Endodermal cell (in vitro differentiated cells): ENCODE data around the gene RADX. TPM values are rescaled to one million over a fixed set of nuclear protein-coding genes. Genes with fewer than 3 reads are reported as not detected.

Source experiments
- DNase-seq: peaks from one replicate; pipeline ENCODE4 v3.0.0-alpha.2; 2017
- H3K27ac ChIP-seq: 2 replicates; pipeline ENCODE4 v1.5.1; 2013; ENCODE audit warnings: mild to moderate bottlenecking, low read depth, low read length, moderate library complexity
- H3K27me3 ChIP-seq: 2 replicates; pipeline ENCODE4 v1.6.1; 2013; ENCODE audit warnings: mild to moderate bottlenecking, low read length, moderate library complexity; ENCODE audit not compliant: insufficient read depth, control insufficient read depth, poor library complexity, severe bottlenecking
- H3K36me3 ChIP-seq: 2 replicates; pipeline ENCODE4 v1.7.0; 2013; ENCODE audit warnings: mild to moderate bottlenecking, low read length, moderate library complexity; ENCODE audit not compliant: control insufficient read depth, insufficient read depth
- H3K4me1 ChIP-seq: one replicate; pipeline ENCODE4 v1.7.0; 2013; ENCODE audit warnings: low read length; ENCODE audit not compliant: control insufficient read depth, insufficient read depth
- H3K4me3 ChIP-seq: 2 replicates; pipeline ENCODE4 v1.5.1; 2013; ENCODE audit warnings: mild to moderate bottlenecking, low read length, moderate library complexity
- H3K9ac ChIP-seq: 2 replicates; pipeline ENCODE4 v1.6.1; 2013; ENCODE audit warnings: mild to moderate bottlenecking, low read length, moderate library complexity; ENCODE audit not compliant: poor library complexity, severe bottlenecking; ENCODE audit errors: extremely low read depth
- H3K9me3 ChIP-seq: 2 replicates; pipeline ENCODE4 v1.6.1; 2013; ENCODE audit warnings: mild to moderate bottlenecking, low read length, moderate library complexity; ENCODE audit not compliant: control insufficient read depth
- H3K27ac Mint-ChIP-seq: 2 replicates; pipeline ENCODE4 v1.8.0; 2020; ENCODE audit warnings: mixed read lengths
- H3K27me3 Mint-ChIP-seq: 2 replicates; pipeline ENCODE4 v1.8.0; 2021; ENCODE audit warnings: mild to moderate bottlenecking, mixed read lengths; ENCODE audit not compliant: insufficient read depth
- H3K36me3 Mint-ChIP-seq: 2 replicates; pipeline ENCODE4 v1.8.0; 2020; ENCODE audit warnings: low read depth, mixed read lengths
- H3K4me1 Mint-ChIP-seq: 2 replicates; pipeline ENCODE4 v1.8.0; 2020; ENCODE audit warnings: mixed read lengths
- H3K4me3 Mint-ChIP-seq: 2 replicates; pipeline ENCODE4 v1.8.0; 2020; ENCODE audit warnings: mild to moderate bottlenecking, moderate library complexity, mixed read lengths
- H3K9me3 Mint-ChIP-seq: 2 replicates; pipeline ENCODE4 v1.8.0; 2020; ENCODE audit warnings: mild to moderate bottlenecking, mixed read lengths
- whole genome bisulfite sequencing, 2 experiments: methylation state at CpG; one replicate each; pipeline versions ENCODE4 v1.1.5 to v1.1.7; 2013; ENCODE audit warnings: missing lambda C conversion rate in 2 of 2, mixed read lengths in 1 of 2; ENCODE audit not compliant: insufficient coverage in 1 of 2, insufficient read length in 1 of 2; 5-methylcytosine and 5-hydroxymethylcytosine counted together
- long read RNA-seq, 4 experiments: library from polyadenylated mRNA in 2 of 4; library from RNA in 1 of 4; library from capped mRNA in 1 of 4; stranded (forward) in 3 of 4; unstranded in 1 of 4; transcript quantifications; one replicate each; pipeline ENCODE4 v2.0.0, GENCODE V29; 2020 to 2021; ENCODE audit warnings: inconsistent platforms in 1 of 4
- polyA plus RNA-seq, 2 experiments: library from polyadenylated mRNA; stranded (reverse); fragments of 50-300 nt; gene quantifications; one replicate each; pipeline ENCODE4 v1.2.3, GENCODE V29; 2013
- total RNA-seq, 2 donors: library from RNA; stranded (reverse); fragmentation: NEBNext Ultra II Directional in 1 of 2; extraction: Animal tissue kit (Norgen Biotek cat#: 25700) in 1 of 2; gene quantifications; 2 replicates in 1 of 2; 3 replicates in 1 of 2; pipeline ENCODE4 v1.2.1, GENCODE V29; 2021
- TF ChIP-seq, protein P1 (sequence below): fragments of 200-600 bp; sonication (generic); conservative IDR thresholded peaks from 2 replicates; pipeline ENCODE4 v1.5.0; 2021; ENCODE audit warnings: antibody characterized with exemption, mild to moderate bottlenecking

RADX gene, protein sequence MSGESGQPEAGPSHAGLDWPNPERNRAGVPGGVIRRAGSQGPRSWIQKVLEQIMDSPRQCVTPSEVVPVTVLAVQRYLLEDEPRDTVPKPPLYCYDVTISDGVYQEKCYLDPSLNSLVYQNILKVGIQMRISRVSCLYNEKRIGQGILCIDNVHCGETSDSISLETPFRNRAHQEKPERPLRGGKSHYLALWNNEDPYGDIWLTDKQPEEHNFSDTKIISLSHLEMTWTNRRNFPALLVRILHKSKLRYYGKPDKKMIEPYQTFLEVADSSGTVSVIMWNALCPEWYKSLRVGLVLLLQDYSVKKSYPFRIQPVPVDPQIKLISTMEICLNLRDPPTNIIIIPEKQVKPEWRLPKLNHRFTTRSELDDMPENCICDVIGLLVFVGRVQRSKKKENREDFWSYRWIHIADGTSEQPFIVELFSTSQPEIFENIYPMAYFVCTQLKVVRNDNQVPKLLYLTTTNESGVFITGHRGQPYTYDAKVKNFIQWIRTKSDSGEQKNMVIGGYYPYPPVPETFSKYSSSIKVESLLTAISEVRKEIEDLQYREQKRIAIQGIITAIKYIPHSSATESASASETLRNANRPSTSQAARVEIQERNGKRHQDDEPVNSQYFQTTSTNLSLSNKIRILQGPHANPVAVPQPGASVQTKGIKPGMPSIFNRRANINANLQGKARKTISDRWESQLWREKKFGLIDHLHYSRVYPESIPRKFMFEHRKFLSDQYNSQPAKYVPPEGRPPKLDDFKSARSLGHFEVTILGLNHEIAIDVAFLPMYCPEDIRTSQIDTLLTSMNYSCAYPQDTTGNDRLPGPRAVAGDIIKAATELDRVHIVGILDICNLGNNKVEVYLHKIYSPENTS
- 1 to 10 TPM in 1 of 2 donors, under 1 TPM in 1; 0.40 to 4.3 TPM for total RNA-seq
- polyA plus RNA-seq (2013, experiment 1 of 2): 12.9 TPM
- 12.5 TPM for polyA plus RNA-seq (2013, experiment 2 of 2)
- long read RNA-seq, experiment 1, partial matches to known transcripts: 1 of 1 reads
- long read RNA-seq, experiment 1, other reads (novel, unspliced or antisense): 0 of 1 reads
- long read RNA-seq, experiment 2, partial matches to known transcripts: 0 of 4 reads
- long read RNA-seq, experiment 2, other reads (novel, unspliced or antisense): 0 of 4 reads
- long read RNA-seq, experiment 3: 0 reads
- long read RNA-seq, experiment 4, partial matches to known transcripts: 1 of 3 reads
- long read RNA-seq, experiment 4, other reads (novel, unspliced or antisense): 0 of 3 reads

DNA sequence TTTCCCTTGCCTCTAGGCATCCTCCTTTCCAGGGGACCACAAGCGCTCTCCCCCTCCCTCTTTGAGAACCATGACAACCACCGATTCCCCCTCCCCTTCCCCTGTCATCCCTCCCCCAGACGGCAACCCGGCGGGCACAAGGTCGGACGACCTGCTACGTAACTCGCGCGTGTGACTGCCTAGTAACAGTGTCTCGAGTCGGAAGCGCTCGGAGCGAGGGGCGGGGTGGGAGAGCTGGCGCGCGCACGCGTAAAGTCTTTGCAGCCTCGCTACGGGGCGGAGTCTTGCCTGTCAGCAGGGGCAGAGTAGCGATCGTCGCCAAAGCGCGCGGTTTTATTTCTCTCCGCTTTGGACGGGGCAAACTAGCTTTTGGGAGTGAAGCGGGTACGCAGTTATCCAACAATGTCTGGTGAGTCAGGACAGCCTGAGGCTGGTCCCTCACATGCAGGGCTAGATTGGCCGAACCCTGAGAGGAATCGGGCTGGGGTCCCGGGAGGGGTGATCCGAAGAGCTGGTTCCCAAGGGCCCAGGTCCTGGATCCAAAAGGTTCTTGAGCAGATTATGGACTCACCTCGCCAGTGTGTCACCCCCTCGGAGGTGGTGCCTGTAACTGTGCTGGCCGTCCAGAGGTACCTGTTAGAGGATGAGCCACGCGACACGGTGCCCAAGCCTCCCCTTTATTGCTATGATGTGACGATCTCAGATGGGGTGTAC, at the start of gene RADX:
Gene RADX (plus strand): TSS at position 300 of the 714 bp plus-strand sequence. CDS start 103 bp downstream, at position 403.
- H3K4me1 Mint-ChIP-seq: no peaks in the 10 kb centered on the region
- Histone ChIP-seq H3K9ac (peak within 1 kb of the TSS; percentile 20), H3K36me3 (no peaks in the 10 kb centered on the region), H3K9me3 (no peaks in the 10 kb centered on the region), H3K4me1 (no peaks in the 10 kb centered on the region), H3K4me3 (peak within 1 kb of the TSS; percentile 83), H3K27me3 (peaks cover 45% of the 10 kb centered on the region), H3K27ac (no peak within 1 kb of the TSS)
- H3K27ac Mint-ChIP-seq: no peak within 1 kb of the TSS
- no peaks in the 10 kb centered on the region for H3K36me3 Mint-ChIP-seq
- TF ChIP-seq, protein P1, sequence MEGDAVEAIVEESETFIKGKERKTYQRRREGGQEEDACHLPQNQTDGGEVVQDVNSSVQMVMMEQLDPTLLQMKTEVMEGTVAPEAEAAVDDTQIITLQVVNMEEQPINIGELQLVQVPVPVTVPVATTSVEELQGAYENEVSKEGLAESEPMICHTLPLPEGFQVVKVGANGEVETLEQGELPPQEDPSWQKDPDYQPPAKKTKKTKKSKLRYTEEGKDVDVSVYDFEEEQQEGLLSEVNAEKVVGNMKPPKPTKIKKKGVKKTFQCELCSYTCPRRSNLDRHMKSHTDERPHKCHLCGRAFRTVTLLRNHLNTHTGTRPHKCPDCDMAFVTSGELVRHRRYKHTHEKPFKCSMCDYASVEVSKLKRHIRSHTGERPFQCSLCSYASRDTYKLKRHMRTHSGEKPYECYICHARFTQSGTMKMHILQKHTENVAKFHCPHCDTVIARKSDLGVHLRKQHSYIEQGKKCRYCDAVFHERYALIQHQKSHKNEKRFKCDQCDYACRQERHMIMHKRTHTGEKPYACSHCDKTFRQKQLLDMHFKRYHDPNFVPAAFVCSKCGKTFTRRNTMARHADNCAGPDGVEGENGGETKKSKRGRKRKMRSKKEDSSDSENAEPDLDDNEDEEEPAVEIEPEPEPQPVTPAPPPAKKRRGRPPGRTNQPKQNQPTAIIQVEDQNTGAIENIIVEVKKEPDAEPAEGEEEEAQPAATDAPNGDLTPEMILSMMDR: no peak
- H3K4me3 Mint-ChIP-seq: peak within 1 kb of the TSS; percentile 62
- 0 to 3% methylated on average over 6 to 46 of the region's 46 CpGs for WGBS, 2 experiments
- peak; percentile 92 for DNase-seq
- H3K9me3 Mint-ChIP-seq: peaks cover 30% of the 10 kb centered on the region
- peaks cover 44% of the 10 kb centered on the region for H3K27me3 Mint-ChIP-seq

DNA sequence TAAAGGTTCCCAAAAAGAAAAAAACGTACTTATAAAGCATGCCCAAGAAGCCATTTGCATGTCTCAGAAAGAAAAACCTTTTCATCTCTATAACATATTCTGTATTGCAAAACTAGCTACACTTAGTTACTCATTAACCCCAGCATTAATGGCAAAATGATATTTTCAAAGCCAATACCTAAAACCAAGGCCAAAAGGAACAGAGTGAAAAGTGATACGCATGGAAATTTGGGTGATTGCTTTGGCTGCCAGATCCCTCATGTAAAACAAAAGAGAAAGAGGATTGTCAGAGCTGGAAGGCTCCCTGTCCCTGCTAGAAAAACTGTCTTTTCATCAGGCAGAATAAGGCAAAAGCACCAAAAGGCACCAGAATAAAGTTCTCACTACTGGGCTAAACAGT, 46.8 kb upstream of the RADX start:
- Histone ChIP-seq H3K36me3 (no peaks in the 10 kb centered on the region), H3K9ac (no peak overlapping the region), H3K9me3 (no peaks in the 10 kb centered on the region), H3K4me1 (no peaks in the 10 kb centered on the region), H3K4me3 (no peak overlapping the region), H3K27ac (no peak overlapping the region), H3K27me3 (no peaks in the 10 kb centered on the region)
- no peak overlapping the region for H3K27ac Mint-ChIP-seq
- H3K9me3 Mint-ChIP-seq: peaks cover 62% of the 10 kb centered on the region
- peaks cover 20% of the 10 kb centered on the region for H3K27me3 Mint-ChIP-seq
- TF ChIP-seq, protein P1: no peak
- no peak for DNase-seq
- H3K4me1 Mint-ChIP-seq: no peaks in the 10 kb centered on the region
- H3K4me3 Mint-ChIP-seq: no peak overlapping the region
- no peaks in the 10 kb centered on the region for H3K36me3 Mint-ChIP-seq
- 84 to 100% methylated on average over 1 to 2 of the region's 2 CpGs for WGBS, 2 experiments
